Kidney glomerular epithelial cell (primary cell): ENCODE measurements around the gene COX4I1.
"Not testable (repeated sequence)": the region's sequence is repeated elsewhere in the genome, so short reads cannot be mapped to it uniquely, and the experiment has no call there.

Experiments
- DNase-seq: peaks from one replicate; lab custom pipeline; 2025; lab: John Stamatoyannopoulos, UW

COX4I1 gene

DNA sequence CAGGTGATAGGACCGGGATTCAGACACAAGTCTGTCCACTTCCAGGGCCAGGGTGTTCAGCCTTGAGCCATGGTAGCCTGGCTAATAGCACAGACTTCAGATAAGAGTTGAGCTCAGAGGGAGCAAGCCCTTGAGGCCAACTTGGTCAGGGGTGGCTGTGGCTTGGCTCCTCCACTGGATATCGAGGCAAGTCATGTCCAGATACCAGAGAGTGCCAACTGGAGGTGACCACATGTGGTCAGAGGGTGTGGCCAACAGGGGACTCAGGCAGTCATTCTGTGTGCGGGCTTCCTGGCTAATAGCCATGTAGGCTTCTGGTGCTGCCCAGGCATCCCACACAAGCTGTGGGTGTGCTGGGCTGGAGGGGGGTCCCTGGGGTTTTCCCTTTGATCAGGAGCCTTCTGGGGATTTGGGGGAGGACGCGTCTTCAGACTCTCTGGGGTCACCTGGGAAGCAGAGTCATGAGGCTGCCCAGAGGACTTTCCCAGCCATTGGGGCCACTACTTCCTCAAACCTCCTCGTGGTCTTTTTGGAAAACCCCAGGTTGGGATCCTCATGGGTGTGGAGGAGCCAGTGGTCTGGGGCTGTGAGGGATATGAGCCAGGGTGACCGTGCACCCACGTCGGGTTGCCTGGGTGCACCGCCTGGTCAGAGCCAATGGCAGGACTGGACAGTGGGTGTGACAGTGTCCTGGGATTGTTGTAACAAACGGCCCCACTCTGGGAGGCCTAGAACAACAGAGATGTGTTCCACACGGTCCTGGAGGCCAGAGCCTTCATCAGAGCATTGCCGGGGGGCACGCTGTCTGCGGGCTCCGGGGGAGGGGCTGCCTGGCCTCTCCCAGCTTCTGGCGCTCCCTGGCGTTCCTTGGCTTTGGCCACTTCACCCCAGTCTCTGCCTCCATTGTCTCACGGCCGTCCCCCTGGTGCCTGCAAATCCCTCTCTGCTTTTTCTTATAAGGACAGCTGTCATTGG is 25.0 kb downstream of the COX4I1 start:
- DNase-seq = no peak

DNA sequence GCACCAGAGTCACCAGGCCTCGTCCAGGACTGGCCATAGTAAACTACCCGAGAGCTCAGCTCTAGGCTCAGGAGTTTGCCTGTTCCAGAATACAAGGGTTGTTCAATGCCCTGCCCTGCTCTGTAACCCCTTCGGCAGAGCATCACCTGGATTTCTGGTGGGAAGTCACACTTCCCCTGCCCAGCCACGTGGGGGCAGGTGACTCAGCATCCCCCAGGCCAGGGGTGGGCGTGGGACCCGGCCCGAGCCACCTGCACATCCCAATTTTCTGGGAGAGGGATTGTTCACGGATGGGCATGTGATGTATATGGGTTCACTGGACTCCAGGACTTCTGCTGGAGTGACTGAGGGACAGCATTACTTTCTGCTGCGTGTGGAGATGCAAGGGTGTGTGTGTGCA is 25.8 kb downstream of the COX4I1 start:
- no peak for DNase-seq

DNA sequence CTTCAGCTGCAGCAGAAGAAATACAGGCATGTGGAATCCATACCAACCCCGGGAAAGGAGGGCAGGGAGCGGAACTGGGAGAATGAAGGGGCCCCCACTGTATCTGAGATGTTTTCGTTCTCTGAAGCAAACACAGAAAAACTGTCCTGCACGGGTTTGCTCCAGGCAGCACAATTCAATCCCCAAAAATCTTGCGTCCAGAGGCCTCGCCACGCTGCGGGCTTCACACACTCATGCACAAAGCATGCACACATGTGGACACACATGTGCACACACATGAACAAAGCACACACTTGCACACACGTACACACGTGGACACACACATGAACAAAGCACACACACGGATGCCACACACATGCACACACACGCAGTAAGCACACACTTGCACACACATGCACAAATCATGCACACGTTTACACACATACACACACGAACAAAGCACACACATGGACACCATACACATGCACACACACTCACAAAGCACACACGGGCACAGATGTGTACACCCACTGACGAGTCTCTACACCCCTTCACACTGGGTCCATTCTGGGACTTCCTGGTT is 27.3 kb downstream of the COX4I1 start:
- DNase-seq = no peak

DNA sequence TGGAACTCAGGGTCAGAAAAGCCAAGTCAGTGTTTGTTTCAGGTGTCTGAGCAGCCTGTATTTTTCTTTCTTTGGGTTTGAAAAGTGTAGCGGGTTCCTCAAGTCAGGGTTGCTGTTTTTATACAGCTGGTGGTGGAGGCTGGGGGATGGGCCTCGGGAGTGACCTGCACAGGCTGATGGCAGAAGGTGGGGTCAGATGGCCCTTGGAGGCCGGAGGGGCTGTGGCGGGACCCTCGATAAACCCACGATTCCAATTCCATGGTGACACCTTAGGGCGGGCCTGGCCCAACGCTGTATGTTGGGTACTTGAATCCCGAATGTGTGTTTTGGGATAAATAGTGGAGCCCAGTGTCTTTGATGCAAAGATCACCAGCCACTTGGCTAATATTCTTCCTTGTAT is 28.7 kb downstream of the COX4I1 start:
- DNase-seq = no peak

DNA sequence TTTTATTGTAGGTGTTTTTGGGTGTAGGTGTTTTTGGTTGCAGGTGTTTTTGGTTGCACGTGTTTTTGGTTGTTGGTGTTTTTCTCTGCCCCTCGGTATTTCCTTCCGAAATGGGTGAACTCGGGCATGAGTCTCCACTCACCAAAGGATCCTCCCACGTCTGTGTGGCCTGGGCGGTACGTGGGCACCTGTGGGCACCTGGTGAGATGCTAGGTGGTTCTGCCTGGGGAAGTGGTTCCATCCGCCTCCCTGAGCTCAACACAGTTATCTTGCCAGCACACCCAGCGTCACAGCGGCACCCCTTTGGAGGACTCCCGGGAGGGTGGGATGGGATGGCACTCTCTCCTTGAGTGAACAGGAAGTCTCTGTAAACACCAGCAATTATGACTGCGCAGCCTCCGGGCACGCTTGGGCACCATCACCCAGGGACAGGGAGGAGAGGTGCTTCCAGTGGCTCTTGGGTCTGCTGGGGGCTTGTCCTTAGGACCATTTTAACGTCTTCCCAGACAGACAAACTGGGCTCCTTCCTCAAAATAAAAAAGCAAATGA is 29.8 kb downstream of the COX4I1 start:
- no peak for DNase-seq

DNA sequence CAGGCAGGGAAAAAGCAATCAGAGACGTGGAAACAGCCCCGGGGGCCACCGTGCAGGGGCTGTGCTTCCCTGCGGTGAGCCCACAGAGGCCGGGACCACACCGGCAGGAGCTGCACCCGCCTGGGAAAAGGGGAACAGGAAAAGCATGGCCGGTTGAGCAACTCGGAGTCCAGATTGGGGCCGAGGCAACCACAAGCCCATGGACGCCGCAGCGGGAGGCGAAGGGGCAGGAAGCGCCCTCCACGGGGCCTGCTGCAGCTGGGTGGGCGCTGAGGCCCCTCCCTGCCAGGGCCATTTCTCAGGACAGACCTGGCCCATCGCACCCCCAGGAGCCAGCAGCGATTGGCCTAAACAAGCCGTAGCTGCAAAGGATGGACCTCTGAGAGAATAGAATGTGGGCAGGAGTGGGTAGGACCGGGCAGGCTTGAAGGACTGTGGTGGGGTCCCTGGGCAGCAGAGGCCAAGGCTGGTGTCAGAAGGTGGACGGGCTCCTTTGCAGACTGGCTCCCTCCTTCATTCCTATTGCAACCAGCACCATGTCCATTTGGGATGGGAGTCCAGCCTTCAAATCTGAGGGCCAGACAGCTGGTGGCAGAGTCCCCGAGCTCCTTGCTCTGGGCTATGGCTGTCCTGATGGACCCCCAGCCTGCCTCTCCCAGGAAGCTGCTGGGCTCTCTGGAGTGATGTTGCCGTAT is 30.4 kb downstream of the COX4I1 start:
- no peak for DNase-seq

DNA sequence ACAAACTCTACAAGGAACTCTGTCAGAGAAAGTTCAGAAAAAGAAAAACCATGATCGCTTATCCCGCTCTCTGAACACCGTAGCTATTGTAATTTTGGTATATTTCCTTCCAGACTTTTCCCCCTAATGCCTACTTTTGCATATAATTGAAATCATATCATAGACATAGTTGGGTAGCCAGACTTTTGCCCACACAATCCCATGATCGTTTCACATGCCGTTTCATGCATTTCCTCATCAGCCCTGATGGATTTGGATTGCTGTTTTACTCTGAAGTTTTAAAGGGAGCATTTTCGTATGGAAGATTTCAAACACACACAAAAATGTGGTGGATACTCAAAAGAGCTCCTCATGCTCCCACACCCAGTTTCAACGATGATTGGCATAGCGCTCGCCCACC is 31.3 kb downstream of the COX4I1 start:
- DNase-seq = no peak

DNA sequence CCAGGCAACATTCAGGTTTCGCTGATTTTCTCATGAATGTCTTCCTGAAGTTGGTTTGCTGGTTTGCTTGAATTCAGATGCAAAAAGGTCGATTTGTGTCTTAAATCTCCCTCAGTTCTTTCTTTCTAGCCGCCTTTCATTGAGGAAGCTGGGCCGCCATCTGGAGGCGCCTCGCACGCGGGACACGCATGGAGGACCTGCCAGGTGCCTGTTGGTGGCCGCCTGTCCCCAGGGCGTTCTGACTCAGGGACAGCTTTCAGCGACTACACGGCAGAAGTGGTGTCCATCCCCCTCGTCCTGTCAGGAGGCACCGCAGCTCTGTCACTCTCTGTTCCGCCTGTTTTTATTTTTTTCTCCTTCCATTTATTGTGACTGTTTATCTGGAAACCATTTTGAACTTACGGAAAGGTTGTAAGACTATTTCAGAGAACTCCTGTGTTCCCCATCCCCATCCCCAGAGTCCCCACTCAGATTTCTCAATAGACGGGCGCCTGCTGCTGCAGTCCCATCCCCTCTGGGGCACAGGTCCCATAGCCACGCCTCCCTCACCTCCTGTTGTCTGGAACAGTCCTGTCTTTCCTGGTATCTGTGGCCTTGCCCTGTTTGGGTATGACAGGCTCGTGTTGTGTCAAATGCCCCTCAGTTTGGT is 33.2 kb downstream of the COX4I1 start:
- no peak for DNase-seq

DNA sequence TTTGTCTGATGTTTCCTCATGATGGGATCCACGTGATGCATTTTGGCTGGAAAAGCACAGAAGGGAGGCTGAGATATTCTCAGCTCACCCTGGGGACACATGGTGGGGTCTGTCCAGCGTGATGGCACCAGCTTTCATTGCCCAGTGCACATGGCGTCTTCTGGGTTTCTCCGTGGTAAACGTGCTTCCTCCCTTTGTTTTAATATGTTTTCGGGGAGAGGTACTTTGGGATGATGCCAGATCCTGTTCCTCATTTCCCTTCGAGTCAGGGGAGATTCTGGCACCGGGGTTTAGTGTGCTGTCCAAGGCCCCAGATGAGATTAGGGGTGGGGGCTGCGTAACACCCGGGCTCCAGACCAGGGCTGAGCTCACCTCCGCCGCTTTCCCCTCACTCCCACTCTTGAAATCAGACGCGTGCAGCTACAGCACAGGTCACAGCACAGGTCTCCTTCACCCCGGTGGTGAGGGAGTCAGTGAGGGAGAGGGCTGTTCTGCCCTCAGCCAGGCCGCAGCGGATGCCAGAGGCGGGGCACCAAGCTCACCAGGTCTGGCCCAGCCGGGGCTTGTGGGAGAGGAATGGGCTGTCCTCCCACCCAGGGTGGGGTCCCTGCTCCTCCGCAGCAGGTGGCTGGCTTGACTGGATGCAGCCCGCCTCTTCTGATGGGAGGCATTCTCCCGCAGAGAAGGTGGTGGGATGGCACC is 33.9 kb downstream of the COX4I1 start:
- no peak for DNase-seq

DNA sequence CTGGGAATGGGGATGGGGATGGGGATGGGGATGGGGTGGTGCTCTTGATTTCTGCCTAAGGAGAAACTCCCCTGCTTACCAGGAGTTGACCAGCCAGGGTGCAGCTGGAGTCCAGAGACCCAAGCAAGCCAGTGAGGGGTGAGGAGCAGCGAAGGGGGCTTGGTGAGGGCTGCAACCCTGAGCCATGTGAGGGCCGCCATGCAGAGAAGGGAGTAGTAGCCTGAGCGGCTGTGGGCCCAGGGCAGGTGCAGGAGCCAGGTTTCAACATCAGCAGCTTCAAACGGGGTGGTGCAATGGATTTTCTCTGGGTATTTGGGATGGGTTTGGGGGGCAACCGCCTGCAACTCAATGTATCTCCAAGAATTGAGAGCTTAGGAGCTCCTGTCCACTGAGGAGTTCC is 35.2 kb downstream of the COX4I1 start:
- no peak for DNase-seq

DNA sequence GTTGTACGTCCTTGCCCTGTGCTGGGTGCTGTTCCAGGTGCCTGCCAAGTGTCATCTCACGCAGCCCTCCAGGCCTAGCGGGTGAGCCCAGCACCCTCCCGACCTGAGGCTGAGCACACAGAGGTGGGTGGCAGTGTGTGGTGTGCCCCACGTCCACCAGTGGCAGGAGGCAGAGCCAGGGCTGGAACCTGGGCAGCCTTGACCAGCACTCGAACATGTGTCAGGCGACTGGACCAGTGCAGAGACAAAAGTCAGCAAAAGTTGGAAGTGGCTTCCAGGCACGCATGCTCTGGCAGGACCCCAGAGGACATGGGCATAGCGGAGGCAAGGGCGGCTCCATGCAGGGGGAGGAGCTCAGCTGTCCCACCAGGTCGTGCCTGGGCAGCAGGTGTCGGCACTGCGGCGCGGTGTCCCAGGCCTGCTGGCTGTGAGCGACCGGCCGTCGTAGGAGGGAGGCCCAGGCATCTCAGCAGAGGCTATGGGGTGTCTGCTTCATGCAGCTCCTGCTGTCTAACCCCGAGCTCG is 35.8 kb downstream of the COX4I1 start:
- DNase-seq = no peak

DNA sequence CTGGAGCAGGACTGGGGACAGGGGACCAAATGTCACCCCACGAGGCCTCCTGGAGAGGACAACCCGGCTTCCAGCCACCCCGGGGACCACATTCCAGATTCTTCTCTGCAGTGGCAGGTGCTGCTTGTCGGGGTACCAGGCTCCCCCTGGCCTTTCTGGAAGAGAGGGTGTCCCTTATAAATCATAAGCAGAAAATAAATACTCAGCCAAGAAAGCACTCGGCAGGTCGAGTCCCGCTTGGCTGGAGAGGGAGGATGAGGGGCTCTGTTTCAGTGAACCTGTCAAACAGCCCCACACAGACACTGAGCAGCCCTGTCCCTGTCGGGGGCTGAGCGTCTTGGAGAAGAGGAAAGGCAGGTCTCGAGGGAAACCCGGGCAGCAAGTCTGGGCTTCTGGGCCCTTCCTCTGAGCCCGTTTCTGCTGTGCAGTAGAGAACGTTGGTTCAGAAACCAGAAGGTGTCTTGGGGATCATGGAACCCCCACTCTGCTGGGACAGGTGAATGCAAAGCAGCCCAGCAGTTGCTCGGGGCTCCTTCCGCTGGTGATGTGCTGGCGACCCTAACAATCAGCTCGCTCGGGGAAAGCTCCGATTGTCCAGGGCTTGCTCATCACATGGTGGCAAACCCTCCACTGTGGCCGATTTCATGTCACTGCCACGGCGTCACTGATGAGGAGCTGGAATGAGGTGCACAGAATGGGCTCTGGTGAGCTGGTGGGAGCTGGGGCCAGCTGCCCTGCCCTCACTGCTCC is 36.6 kb downstream of the COX4I1 start:
- no peak for DNase-seq

DNA sequence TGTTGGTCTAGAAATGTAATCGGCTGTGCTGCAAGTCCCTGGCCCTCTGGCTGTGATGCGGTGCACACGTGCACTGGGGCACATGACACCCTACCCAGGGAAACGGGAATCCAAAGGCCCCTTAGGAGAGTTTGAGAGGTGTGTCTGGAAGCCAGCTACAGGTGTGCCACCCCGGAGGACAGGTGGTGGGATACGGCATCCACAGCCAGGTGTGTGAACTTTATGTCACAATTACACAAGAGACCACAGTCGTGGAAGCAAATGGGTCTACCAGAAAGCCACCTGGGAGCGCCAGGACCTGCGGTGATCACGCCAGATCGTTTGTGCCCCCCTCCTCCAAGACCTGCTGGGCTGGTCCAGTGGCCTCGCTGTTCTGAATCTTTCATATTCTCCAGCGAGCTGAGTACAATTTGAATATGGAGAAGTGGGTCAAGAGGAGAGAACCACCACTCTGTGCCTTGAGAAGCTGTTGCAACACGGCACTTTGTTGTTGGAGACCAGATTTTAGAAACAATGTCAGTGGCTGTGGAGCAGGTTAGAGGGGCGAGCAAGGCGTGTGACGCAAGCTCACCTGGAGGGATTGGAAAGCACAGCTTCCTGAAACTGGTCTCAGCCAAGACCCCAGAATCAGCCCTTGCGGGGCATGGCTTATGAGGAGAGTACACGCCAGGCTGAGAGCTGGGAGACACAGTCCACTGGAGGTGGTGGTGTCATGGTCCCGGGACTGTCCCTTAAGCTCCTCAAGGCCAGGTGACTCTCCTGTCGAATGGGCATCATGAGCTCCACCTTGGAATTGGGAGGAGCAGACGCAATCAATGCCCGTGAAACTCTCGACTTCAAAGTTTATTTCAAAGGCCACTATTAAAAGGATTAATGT is 37.4 kb downstream of the COX4I1 start:
- no peak for DNase-seq

DNA sequence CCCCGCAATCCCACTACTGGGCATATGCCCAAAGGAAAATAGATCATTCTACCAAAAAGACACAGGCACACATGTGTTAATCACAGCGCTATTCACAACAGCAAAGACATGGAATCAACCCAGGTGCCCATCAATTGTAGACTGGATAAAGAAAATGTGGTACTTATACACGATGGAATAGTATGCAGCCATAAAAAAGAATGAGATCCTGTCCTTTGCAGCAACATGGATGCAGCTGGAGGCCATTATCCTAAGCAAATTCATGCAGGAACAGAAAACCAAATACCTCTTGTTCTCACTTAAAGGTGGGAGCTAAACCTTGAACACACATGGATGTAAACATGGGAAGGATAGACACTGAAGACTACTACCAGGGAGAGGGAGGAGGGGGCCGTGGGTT is 38.2 kb downstream of the COX4I1 start:
- DNase-seq = not testable (repeated sequence)

DNA sequence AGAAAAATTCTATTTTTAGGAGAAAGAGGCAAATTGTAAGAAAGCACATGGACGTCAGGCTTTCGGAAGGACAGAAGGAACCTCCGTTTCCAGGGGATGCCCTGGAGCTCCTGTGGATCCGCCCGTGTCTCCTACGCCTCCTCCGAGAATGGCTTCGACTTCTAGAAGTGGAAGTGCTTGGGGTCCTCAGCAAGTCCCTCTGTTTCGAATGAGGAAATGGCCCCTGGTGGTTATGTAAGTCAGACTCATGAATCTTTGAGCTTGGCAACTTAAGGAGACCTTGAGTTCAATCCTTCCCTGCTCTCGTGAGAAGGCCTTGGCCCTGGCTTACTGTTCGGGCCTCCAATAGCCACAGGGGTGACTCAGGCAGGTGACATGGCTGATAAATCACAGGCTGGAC is 38.9 kb downstream of the COX4I1 start:
- DNase-seq = no peak

DNA sequence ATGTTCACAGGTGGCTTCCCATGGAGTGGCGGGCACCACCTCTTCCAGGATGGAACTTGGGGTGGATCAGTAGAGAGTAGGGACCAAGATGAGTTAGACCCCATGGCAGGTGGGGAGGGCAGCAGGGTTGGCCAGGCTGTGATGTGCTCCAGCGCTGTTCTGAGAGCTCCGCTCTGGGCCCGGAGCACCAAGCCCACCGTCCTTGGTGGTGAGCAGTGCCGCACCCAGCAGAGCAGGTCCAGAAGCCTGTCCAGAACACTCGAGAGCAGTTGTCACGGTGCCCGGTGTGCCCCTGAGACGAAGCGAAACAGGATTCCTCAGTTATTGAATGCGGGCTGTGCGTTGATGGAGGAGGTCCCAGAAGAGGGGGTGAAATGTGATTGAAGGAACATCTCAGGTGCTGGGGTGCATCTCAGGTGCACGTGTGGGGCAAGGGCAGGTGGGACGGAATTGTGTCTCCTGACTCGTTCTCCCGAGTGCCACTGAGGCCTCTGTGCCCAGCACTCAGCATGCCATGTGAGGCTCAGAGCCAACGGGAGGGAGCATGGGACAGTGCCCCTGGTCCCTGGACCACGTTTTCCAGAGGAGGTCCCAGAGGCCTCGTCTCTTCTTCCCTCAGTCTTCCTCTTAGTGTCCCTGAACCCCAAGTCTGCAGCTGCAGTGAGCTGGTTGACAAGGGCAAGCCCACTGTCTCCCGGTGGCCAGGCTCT is 39.5 kb downstream of the COX4I1 start:
- no peak for DNase-seq

DNA sequence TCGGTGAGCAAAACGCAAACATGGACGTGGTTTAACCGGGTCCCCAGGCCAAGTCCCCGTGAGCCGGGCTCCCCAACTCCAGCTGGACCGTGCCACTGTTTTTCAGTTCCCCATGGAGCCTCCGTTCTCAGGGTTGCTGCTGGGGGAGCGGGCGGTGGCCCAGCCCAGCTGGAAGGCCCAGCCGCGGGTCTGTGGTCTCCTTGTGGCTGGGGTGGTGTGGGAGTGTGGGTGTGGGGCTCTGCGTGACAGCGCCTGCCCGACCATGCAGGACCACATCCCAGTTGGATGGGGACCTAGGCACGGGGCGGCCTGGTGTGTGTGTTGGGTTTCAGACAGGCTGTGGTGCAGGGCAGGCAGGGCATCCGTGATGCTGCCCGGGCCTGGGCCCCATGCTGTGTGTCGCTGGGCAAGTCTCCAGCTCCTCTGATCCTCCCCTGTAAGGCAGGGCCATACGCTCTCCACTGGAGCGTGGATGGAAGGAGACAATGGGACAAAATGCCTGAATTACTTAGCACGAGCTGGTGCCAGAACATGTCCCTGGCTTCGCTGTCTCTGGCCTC is 40.3 kb downstream of the COX4I1 start:
- DNase-seq = no peak

DNA sequence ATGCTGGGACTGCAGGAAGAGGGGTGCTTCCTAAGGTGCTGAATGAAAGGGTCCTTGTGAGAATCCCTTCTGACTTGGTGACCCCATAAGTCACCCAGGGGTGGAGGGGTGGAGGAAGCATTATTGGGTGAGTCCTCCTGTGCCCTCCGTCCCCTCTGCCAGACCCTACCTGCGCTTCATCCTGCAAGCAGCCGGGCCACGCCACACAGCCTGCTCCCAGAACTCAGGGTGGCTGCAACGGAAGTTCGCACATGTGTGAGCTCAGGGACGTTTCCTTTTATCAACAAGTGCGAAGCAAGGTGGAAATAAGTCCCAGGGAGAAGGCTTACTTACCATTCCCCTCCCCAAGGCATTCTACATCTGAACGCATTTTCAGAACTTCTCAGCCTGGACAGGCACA is 40.9 kb downstream of the COX4I1 start:
- no peak for DNase-seq

DNA sequence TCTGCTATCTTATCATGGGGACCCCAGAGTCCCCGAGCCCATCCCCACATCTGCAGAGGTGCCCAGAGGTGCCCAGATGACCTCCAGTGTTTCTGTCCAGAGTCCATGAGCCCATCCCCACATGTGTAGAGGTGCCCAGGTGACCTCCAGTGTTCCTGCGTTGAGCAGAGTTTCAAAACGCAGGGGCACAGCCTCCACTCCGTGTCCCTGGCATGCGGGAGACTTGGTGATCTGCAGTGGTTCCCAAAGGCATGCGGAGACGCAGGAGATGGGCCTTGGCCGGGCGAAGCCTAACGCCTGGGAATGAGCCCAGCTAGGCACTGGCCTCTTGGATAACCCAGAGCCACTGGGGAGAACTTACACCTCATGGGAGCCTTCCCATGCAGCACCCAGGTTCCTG is 41.3 kb downstream of the COX4I1 start:
- no peak for DNase-seq
